HepG2 (cell line): ENCODE measurements around the gene CALY. TPM values are rescaled to one million over a fixed set of nuclear protein-coding genes. Genes with fewer than 3 reads are reported as not detected.
A peak's percentile ranks its signal among the peaks of the same experiment; 100 is the strongest.

Experiments used
- EED ChIP-seq: sonication (generic); formaldehyde crosslinking; IDR thresholded peaks from 2 replicates; pipeline ENCODE4 v1.5.0; 2020; ENCODE audit warnings: mild to moderate bottlenecking, missing genetic modification reagents
- ELF4 ChIP-seq: sonication (generic); formaldehyde crosslinking; IDR thresholded peaks from 2 replicates; pipeline ENCODE4 v1.5.0; 2020; ENCODE audit warnings: missing genetic modification reagents, mild to moderate bottlenecking, moderate library complexity, borderline replicate concordance
- MBD4 ChIP-seq: IDR thresholded peaks from 2 replicates; pipeline ENCODE4 v1.6.1; 2012; ENCODE audit warnings: low read length, inconsistent platforms, borderline replicate concordance
- NFIC ChIP-seq: IDR thresholded peaks from 2 replicates; pipeline ENCODE4 v1.6.1; 2012; ENCODE audit warnings: mild to moderate bottlenecking, low read length, inconsistent platforms
- POGZ ChIP-seq: sonication (generic); formaldehyde crosslinking; IDR thresholded peaks from 2 replicates; pipeline ENCODE4 v1.4.0; 2020; ENCODE audit warnings: mild to moderate bottlenecking, missing genetic modification reagents
- PPARG ChIP-seq: conservative IDR thresholded peaks from 2 replicates; pipeline ENCODE4 v1.6.1; 2016; ENCODE audit warnings: missing biosample characterization, missing genetic modification reagents
- SRSF1 ChIP-seq: fragments of 200-400 bp; formaldehyde crosslinking; optimal IDR thresholded peaks from 2 replicates; pipeline ENCODE3; 2017; ENCODE audit warnings: mild to moderate bottlenecking, low read depth, low read length, moderate library complexity
- TMF1 ChIP-seq: sonication (generic); formaldehyde crosslinking; IDR thresholded peaks from 2 replicates; pipeline ENCODE4 v1.8.1; 2022; ENCODE audit warnings: low read depth, missing genetic modification reagents
- TOE1 ChIP-seq: sonication (generic); formaldehyde crosslinking; IDR thresholded peaks from 2 replicates; pipeline ENCODE4 v1.4.0; 2020; ENCODE audit warnings: mild to moderate bottlenecking, missing genetic modification reagents
- ZC3H13 ChIP-seq: sonication (generic); formaldehyde crosslinking; IDR thresholded peaks from 2 replicates; pipeline ENCODE4 v1.8.1; 2023; ENCODE audit warnings: mild to moderate bottlenecking, missing genetic modification reagents, moderate library complexity
- ZMAT3 ChIP-seq: sonication (generic); formaldehyde crosslinking; conservative IDR thresholded peaks from 2 replicates; pipeline ENCODE4 v1.7.0; 2021; ENCODE audit warnings: missing genetic modification reagents
- ZNF143 ChIP-seq: sonication (generic); formaldehyde crosslinking; IDR thresholded peaks from 2 replicates; pipeline ENCODE4 v1.4.0; 2020; ENCODE audit warnings: missing genetic modification reagents
- ZNF33A ChIP-seq: sonication (generic); formaldehyde crosslinking; IDR thresholded peaks from 2 replicates; pipeline ENCODE4 v1.5.1; 2020; ENCODE audit warnings: missing genetic modification reagents, mild to moderate bottlenecking, moderate library complexity, borderline replicate concordance
- ZNF589 ChIP-seq: sonication (generic); formaldehyde crosslinking; conservative IDR thresholded peaks from 2 replicates; pipeline ENCODE4 v1.8.0; 2022; ENCODE audit warnings: mild to moderate bottlenecking, moderate library complexity, missing genetic modification reagents
- ZNF607 ChIP-seq: sonication (generic); formaldehyde crosslinking; IDR thresholded peaks from 2 replicates; pipeline ENCODE4 v1.5.1; 2020; ENCODE audit warnings: missing genetic modification reagents, mild to moderate bottlenecking, borderline replicate concordance
- ZNF766 ChIP-seq: sonication (generic); formaldehyde crosslinking; IDR thresholded peaks from 2 replicates; pipeline ENCODE4 v1.5.0; 2020; ENCODE audit warnings: missing genetic modification reagents, borderline replicate concordance
- ZSCAN12 ChIP-seq: sonication (generic); formaldehyde crosslinking; IDR thresholded peaks from 2 replicates; pipeline ENCODE4 v1.9.0; 2021; ENCODE audit warnings: mild to moderate bottlenecking, missing genetic modification reagents
- polyA plus RNA-seq, 8 experiments: library from polyadenylated mRNA; depleted of rRNA in 3 of 8; stranded (reverse) in 7 of 8; unstranded in 1 of 8; fragments of >200 nt; fragmentation: Illumina TruSeq in 4 of 8; extraction: Trizol in 4 of 8; gene quantifications; 2 replicates each; pipeline versions ENCODE4 v1.2.1 to v1.2.3, GENCODE V29; 2011 to 2016; ENCODE audit warnings: low read depth in 4 of 8, missing spikeins in 1 of 8, mixed read lengths in 1 of 8; ENCODE audit not compliant: insufficient read depth in 1 of 8
- total RNA-seq, 5 experiments: library from RNA; depleted of rRNA; stranded (reverse); fragments of >200 nt; fragmentation: Illumina TruSeq; extraction: Trizol; gene quantifications; 2 replicates each; pipeline ENCODE4 v1.2.3, GENCODE V29; 2016; ENCODE audit warnings: low read depth in 1 of 5
- TF ChIP-seq, protein P1 (sequence below): IDR thresholded peaks from 2 replicates; pipeline ENCODE4 v1.6.1; 2018; ENCODE audit warnings: missing genetic modification reagents, mild to moderate bottlenecking, missing compliant biosample characterization
- TF ChIP-seq, protein P2 (sequence below): fragments of 450-650 bp; IDR thresholded peaks from 2 replicates; pipeline ENCODE4 v1.6.1; 2017
- TF ChIP-seq, protein P3 (sequence below): sonication (generic); formaldehyde crosslinking; IDR thresholded peaks from 2 replicates; pipeline ENCODE4 v1.4.0; 2020; ENCODE audit warnings: missing genetic modification reagents
- TF ChIP-seq, protein P4 (sequence below): sonication (generic); formaldehyde crosslinking; conservative IDR thresholded peaks from 2 replicates; pipeline ENCODE4 v1.8.0; 2022; ENCODE audit warnings: low read depth, missing genetic modification reagents
- TF ChIP-seq, protein P5 (sequence below): sonication (generic); formaldehyde crosslinking; IDR thresholded peaks from 2 replicates; pipeline ENCODE4 v1.5.0; 2020; ENCODE audit warnings: mild to moderate bottlenecking, missing genetic modification reagents

CALY gene
- total and polyA plus RNA-seq, 2 of the 13 experiments (the other 11 are each of a cell fraction or from before 2014, with no cell fraction given), result 0.08 TPM; not detected in 1

DNA sequence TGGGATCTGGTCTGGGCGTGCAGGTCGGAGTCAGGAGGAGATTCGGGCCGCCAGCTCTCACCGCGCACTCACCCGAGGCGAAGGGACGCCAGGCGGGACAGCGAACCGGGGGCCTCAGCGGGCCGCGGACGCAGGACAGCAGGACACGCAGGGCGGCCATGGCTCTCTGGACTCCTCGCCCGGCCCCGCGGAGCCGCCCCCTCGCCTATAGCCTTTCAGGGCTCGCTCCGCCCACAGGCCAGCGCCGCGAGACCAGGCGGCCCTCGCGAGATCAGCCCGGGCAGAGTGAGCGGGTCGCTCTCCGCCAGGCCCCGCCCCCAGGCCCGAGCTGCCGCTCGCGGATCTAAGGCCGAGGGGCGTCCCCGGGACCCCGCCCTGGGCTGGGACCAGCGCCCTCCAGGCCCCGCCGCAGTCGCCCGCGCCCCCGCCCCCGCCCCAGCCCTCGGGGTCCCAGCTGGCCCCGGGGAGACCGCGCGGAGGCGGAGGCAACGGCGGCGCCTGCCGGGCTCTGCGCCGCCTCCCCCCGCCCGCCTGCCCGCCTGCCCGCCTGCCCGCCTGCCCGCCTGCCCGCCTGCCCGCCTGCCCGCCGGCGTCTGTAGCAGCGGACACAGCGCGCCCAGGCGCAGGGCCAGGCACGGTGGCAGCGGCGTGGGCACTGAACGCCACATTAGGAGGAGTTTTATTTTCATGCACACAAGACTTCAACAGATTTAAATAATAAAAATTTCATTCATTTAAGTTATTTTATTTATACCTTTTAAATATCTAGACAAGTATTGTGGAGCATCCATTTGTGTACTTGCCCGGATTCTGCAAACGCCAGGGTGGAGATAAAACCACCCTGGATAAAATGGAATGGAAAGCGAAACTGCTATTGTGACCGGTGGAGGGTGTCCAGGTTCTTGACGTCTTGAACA, 36.7 kb upstream of the CALY start, which contains the start of gene ECHS1 (continued):
- TF ChIP-seq ZNF589 (CRISPR knock-in tag) (no peak), ZNF33A (CRISPR knock-in tag) (no peak), MBD4 (no peak), ZNF143 (CRISPR knock-in tag) (no peak), EED (CRISPR knock-in tag) (no peak), POGZ (no peak), ZNF607 (0 out of 2 replicates have a peak, but pooled peaks have one; percentile 45), PPARG (CRISPR knock-in tag) (no peak), ZSCAN12 (CRISPR knock-in tag) (no peak), ZC3H13 (CRISPR knock-in tag) (no peak), SRSF1 (no peak), ELF4 (CRISPR knock-in tag) (no peak), ZMAT3 (CRISPR knock-in tag) (peak; percentile 60; the same call in 1 of the 2 replicates), TMF1 (no peak), TOE1 (no peak), ZNF766 (CRISPR knock-in tag) (no peak), NFIC (no peak)
- TF ChIP-seq, protein P1, sequence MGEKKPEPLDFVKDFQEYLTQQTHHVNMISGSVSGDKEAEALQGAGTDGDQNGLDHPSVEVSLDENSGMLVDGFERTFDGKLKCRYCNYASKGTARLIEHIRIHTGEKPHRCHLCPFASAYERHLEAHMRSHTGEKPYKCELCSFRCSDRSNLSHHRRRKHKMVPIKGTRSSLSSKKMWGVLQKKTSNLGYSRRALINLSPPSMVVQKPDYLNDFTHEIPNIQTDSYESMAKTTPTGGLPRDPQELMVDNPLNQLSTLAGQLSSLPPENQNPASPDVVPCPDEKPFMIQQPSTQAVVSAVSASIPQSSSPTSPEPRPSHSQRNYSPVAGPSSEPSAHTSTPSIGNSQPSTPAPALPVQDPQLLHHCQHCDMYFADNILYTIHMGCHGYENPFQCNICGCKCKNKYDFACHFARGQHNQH, result no peak; the same call in 1 of the 2 replicates
- TF ChIP-seq, protein P2, sequence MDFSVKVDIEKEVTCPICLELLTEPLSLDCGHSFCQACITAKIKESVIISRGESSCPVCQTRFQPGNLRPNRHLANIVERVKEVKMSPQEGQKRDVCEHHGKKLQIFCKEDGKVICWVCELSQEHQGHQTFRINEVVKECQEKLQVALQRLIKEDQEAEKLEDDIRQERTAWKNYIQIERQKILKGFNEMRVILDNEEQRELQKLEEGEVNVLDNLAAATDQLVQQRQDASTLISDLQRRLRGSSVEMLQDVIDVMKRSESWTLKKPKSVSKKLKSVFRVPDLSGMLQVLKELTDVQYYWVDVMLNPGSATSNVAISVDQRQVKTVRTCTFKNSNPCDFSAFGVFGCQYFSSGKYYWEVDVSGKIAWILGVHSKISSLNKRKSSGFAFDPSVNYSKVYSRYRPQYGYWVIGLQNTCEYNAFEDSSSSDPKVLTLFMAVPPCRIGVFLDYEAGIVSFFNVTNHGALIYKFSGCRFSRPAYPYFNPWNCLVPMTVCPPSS, result no peak
- TF ChIP-seq, protein P3, sequence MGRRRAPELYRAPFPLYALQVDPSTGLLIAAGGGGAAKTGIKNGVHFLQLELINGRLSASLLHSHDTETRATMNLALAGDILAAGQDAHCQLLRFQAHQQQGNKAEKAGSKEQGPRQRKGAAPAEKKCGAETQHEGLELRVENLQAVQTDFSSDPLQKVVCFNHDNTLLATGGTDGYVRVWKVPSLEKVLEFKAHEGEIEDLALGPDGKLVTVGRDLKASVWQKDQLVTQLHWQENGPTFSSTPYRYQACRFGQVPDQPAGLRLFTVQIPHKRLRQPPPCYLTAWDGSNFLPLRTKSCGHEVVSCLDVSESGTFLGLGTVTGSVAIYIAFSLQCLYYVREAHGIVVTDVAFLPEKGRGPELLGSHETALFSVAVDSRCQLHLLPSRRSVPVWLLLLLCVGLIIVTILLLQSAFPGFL (CRISPR knock-in tag), result no peak
- TF ChIP-seq, protein P4, sequence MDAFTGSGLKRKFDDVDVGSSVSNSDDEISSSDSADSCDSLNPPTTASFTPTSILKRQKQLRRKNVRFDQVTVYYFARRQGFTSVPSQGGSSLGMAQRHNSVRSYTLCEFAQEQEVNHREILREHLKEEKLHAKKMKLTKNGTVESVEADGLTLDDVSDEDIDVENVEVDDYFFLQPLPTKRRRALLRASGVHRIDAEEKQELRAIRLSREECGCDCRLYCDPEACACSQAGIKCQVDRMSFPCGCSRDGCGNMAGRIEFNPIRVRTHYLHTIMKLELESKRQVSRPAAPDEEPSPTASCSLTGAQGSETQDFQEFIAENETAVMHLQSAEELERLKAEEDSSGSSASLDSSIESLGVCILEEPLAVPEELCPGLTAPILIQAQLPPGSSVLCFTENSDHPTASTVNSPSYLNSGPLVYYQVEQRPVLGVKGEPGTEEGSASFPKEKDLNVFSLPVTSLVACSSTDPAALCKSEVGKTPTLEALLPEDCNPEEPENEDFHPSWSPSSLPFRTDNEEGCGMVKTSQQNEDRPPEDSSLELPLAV (CRISPR knock-in tag), result no peak
- TF ChIP-seq, protein P5, sequence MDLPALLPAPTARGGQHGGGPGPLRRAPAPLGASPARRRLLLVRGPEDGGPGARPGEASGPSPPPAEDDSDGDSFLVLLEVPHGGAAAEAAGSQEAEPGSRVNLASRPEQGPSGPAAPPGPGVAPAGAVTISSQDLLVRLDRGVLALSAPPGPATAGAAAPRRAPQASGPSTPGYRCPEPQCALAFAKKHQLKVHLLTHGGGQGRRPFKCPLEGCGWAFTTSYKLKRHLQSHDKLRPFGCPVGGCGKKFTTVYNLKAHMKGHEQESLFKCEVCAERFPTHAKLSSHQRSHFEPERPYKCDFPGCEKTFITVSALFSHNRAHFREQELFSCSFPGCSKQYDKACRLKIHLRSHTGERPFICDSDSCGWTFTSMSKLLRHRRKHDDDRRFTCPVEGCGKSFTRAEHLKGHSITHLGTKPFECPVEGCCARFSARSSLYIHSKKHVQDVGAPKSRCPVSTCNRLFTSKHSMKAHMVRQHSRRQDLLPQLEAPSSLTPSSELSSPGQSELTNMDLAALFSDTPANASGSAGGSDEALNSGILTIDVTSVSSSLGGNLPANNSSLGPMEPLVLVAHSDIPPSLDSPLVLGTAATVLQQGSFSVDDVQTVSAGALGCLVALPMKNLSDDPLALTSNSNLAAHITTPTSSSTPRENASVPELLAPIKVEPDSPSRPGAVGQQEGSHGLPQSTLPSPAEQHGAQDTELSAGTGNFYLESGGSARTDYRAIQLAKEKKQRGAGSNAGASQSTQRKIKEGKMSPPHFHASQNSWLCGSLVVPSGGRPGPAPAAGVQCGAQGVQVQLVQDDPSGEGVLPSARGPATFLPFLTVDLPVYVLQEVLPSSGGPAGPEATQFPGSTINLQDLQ (CRISPR knock-in tag), result no peak
